NCI-H446 treated with DMSO at 0.1 percent for 48 hours (cell line): ENCODE data around the gene EIF3D.

Source experiments
- DNase-seq: peaks from one replicate; lab custom pipeline; 2025; lab: John Stamatoyannopoulos, UW

The EIF3D gene

DNA sequence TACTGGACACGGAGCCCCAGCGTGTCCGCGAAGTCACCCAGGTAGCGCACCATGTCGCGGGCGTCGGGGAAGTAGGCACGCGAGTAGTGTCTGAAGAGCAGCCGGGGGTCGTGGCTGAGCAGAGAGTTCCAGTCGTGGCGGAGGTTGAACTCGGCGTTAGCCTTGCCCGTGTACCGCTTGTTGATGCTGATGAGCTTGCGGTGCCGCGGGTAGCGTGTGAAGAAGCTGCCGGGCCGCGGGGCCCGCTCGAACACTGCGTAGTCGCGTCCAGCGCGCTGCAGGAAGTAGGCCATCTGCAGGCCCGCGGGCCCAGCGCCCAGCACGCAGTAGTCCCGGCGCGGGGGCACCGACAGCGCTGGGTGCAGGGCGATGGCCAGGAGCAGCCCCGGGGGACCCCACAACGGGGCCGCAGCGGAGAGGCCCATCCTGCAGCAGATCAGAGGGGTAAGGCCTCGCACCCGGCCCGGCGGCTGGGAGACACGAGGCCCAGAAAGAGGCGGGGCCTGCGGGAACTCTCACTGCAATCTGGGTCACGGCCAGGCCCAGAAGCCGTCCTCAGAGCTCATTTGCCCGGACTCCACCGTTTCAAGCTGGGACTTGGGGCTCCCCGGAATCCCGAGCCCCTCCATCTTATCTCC is 22.8 kb downstream of the EIF3D start:
- DNase-seq: no peak

DNA sequence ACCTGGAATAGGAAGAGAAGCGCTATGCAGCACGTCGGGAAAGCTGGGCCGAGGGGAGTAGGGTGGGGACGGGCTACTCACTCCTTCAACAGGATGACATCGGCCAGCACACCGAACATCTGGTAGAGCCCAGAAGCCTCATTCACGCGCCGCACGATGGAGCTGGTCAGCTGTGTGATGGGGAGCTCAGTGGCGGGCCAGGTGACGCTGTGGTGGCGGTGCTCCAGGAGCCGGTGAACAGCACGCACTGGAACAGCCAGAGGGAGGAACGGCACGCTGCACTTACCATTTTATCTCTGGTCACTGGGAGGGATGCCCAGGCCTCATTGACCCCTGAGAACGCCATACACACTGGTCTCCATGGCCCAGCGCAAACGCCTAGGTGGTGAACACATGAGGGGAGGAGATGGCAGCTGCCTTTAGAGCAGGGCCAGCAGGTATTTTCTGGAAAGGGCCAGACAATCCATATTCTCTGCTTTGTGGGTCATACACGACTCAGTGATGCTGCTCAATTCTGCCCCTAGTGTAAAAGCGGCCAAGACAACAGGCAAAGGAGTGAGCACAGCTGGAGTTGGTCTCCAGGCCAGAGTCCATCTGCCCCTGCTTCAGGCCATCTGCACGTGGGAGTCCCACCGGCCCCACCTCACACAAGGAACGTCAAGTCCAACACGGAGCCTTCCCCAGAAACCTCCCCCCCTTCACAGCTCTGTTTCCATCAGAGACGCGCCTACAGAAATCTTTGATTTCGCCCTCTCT is 30.9 kb downstream of the EIF3D start:
- DNase-seq: no peak

DNA sequence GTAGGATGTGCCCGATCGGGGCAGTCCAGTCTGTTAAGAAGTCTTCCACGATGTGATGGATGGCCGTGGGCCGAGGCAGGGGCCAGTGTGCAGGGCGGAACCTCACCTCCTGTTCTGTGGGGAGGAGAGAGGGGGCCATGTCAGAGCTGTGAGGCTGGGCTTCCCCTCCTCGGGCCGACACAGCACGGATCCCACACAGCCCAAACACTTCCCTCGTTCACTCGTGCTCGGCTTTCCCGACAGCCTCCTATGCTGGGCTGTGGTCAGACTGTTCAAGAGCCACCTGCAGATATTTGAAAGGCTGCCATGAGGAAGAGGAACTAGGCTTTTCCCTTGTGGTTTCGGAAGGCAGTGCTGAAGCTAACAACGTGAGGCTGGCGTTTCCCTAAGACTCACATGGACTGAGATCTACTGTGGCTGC is 35.3 kb downstream of the EIF3D start:
- DNase-seq: no peak

DNA sequence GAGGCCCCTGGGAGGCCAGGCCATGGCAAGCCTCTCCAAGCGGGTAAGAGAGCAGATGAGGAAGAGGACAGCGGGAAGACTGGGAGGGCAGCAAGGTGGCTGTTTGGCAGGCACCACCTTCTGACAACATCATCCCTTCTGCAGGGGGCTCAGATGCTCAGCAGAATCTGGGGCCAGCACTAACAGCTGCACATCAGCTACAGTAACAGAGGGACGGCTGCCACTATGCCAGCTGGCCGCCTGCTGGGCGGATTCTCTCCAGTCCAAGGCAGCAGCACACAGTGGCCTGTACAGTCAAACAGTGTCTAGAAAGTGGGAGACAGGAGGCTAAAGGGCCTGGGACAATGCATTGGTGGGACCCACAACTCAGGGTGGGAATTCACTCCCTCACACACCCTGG is 36.9 kb downstream of the EIF3D start:
- no peak for DNase-seq

DNA sequence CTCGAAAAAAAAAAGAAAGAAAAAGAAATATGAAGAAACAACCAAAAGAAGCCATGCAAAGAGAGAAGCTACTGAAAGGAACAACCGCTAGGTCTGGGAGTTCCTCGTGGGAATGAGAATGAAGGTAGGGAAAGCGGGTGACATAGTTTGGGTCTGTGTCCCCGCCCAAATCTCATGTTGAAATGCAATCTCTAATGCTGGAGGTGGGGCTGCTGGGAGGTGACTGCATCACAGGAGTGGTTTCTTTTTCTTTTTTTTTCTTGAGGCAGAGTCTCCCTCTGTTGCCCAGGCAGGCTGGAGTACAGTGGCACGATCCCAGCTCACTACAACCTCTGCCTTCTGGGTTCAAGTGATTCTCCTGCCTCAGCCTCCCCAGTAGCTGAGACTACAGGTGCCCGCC is 37.8 kb downstream of the EIF3D start:
- no peak for DNase-seq

DNA sequence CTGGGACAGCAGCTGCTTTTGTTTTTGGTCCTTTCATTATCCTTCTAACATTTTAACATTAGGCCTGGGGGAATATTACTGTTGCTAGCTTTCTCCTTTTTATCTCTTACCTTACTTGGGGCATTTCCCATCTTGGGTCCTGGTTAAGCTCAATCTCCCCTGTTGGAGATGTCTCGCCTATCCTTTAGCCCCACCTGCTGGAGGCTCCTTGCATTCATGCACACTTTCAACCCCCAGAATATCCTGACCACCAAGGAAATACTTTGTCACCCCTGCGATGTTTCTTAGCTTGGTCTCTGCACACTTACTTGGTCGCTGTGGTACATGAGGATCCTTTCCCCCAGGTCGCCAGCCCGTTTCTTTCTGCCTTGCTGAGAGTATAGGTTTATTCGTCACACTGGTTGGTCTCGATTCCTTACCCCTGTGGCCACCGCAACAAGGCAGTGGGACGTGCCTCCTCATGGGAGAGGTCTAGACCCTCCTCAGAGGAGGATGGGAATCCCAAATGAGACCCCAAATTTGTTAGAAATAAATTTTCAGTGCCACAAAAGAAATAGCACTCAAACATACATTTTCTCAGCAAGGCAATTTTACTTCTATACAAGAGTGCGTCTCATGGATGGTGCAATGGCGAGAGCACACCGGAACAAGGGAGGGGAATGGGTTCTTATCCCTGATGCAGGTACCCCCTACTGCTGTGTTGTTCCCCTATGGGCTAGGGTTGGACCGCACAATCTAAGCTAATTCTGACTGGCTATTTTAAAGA is 42.2 kb downstream of the EIF3D start:
- no peak for DNase-seq

DNA sequence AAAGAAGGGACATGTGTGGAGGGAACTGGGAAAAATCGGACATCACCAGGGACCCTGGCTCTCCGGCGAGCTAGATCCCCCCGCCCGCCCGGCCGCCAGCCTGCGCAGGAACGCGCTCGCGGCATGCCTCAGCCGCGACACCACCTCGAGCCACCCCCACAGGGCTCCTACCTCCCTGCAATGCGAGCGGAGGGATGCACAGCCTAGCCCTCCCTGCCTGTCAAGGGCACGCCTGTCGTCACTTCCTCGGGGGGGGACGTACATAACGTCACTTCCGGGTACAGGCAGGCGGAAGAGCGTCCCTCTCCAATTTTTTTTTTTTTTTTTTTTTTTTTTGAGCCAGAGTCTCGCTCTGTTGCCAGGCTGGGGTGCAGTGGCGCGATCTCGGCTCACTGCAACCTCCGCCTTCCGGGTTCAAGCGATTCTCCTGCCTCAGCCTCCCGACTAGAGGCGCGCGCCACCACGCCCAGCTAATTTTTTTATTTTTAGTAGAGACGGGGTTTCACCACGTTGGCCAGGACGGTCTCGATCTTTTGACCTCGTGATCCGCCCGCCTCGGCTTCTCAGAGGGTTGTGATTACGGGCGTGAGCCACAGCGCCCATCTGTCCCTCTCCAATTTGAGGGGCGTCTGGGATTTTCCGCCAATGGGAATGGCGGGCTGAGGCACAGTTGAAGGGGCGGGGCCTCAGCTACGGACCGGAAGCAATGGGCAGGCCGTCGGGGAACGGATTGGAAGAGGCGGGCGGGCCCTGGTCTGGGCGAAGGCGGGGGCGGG is 47.4 kb downstream of the EIF3D start, which contains the start of gene TXN2:
Gene TXN2, minus strand, starts transcription at position 248 of the 776 bp plus-strand sequence. CDS start 803 bp downstream, outside the sequence.
- peak; percentile 93 for DNase-seq

DNA sequence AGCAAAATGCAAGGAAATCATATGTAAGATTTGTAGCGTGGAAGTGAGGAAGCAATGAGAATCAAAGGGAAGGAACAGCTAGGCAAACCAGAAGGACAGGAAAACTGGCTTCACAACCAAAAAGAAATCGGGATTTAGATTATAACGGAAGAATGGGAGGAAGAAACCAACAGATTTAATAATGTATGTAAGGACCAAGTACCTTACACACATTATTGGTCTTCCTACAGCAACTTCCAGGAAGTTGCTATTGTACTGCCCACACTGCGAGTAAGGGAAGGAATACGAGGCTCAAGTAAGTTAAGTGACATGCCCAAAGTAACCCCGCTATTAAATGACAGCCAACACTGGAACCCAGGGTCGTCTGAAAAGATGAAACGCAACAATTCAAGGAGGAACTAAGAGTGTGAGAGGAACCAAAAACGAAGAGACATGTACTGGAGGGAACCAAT is 48.0 kb downstream of the EIF3D start:
- no peak for DNase-seq

DNA sequence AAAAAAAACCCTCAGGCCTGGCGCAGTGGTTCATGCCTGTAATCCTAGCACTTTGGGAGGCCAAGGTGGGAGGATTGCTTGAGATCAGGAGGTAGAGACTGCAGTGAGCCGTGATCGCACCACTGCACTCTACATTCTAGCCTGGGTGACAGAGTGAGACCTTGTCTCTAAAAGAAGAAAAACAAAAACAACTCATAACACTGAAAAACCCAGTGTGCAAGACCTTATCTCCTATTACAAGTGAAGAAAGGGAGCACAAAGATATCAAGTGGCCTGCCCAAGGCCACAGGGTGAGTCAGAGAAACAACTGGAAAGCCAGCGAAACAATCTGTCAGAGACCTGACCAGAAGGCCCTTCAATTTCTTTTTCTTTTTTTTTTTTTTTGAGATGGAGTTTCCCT is 50.0 kb downstream of the EIF3D start:
- no peak for DNase-seq

DNA sequence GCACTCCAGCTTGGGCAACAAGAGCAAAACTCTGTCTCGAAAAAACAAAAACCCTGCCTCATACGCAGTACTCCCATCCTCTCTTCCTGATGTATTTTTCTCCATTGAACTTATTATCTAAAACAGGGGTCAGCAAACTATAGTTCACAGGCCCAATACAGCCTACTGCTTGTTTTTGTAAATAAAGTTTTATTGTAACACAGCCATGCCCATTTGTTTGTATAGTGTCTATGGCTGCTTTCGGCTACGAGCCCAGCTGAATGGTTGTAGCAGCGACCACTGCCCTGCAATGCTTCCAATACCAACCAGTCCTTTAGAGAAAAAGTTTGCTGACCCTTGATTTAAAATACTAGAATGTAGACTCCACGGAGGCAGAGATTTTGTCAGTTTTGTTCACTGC is 53.6 kb downstream of the EIF3D start:
- DNase-seq: no peak

DNA sequence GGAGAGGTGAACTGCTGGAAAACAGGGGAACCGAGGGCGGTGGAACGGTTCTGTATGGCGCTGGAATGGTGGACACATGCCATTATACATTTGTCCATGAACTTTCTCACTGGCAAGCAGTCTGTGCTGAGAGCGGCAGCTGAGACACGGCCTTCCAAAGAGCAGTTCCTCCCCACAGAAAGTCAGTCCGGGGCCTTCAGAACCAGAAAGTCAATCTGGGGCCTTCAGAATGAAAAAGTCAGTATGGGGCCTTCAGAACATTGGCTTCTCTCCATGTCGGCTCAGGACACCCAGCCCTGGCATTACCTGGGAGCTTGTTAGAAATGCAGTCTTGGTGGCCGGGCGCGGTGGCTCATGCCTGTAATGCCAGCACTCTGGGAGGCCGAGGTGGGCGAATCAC is 56.3 kb downstream of the EIF3D start:
- no peak for DNase-seq

DNA sequence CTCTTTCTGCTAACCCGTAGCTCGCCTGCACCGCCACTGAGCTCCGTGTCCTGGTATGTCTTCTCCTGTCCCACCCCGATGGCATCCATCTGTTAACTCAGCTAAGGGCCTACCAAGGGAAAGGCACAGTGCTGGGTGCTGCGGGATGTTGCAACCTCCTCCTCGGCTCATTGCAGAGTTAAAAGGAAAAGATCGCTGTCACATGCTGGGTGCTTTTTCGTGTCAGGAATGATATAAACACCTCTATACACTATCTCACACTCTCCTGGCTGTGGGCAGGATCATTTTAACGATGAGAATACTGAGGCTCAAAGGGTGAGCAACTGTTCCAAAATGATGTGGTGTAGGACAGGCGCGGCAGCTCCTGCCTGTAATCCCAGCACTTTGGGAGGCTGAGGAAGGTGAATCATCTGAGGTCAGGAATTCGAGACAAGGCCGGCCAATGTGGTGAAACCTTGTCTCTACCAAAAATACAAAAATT is 57.6 kb downstream of the EIF3D start:
- no peak for DNase-seq

DNA sequence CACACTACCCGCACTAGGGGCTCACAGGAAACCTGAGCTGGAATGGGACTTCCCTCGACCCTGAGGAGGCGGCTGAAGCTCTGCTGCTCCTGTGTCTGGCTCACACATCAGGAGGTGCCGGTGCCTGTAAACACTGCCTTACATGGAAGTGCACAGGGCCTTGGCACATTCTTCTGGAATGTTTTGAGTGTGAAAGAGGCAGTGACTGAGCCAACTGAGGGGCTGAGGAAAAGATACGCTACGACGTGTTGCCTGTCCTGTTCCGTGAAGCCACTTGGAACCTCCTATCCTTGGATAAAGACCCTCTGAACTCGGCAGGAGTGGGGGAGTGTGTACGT is 58.0 kb downstream of the EIF3D start:
- no peak for DNase-seq

DNA sequence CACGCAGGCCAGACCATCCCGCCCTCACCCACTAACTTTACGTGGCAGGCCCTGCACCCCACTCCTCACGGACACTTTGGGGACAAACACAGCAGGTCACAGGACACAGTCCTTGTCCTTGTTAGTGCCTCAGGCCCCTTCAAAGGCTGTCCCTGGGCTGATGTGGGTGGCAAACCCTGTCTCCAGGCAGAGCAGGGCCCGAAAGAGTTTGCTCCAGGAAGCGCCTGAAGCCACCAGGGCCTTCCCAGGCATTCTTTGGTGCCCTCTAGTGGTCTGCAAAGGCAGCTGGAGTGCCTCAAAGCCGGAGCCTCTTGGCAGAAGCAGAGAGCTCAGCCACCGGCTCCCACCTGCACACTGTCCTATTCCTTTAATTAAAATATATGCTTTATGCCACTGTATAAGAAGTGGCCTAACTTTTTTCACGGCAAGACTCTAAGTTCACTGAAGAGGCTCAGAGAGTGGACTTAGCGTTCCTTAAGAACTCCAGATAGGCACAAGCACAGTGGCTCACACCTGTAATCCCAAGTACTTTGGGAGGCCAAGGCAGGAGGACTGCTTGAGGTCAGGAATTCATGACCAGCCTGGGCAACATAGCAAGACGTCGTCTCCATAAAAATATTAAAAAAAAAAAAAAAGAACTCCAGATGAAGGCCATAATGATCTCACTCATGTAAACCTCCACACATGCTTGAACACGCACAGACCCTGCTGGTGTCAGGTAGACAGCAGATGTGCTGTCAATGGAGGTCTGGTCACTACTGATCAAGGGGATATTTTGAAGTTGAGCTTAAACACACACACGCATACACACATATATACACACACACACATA is 58.6 kb downstream of the EIF3D start:
- peak; percentile 49 for DNase-seq

DNA sequence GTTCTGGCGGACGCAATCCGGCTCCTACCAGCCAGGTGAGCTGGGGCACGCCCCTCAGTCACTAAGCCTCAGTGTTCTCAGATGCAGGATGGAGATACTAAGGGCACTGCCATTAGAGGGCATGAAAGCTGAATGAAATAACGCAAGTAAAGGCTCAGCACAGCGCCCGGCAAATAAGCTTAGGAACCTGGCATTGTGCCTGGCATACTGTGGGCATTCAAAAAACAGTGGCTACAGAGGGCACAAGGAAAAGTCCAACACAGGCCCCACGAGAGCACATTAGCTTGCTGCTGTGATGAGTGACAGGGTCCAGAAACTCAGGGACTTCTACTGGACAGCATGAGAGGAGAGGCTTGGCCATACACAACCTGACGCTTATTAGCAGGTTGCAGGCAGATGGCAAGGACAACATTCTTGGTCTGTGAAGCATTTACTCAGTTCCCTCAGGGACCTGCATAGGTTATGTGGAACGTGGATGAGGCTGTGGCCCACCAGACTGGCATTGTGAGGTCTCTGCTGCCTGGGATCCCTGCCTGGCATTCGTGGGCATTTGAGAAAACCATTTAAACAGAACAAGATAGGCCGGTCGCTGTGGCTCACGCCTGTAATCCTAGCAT is 59.8 kb downstream of the EIF3D start:
- no peak for DNase-seq

DNA sequence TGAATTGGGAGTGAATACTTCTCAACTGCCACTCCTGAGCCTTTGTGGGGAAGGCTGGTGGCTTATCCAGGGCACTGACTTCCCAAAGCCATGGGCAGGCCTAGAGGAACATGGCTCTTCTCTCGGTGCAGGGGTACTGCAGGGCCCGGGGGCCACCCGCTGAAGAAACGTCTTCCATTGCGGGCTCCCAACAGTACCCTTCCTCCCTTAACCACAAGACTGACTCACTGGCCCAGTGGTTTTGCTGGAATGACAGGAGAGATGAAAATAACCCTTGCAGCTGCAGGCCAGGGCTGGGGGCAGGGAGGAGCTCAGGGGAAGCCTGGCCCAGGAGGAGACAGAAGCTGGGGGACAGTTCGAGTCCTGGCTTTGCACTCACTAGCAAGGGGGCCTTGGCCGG is 61.0 kb downstream of the EIF3D start:
- no peak for DNase-seq

DNA sequence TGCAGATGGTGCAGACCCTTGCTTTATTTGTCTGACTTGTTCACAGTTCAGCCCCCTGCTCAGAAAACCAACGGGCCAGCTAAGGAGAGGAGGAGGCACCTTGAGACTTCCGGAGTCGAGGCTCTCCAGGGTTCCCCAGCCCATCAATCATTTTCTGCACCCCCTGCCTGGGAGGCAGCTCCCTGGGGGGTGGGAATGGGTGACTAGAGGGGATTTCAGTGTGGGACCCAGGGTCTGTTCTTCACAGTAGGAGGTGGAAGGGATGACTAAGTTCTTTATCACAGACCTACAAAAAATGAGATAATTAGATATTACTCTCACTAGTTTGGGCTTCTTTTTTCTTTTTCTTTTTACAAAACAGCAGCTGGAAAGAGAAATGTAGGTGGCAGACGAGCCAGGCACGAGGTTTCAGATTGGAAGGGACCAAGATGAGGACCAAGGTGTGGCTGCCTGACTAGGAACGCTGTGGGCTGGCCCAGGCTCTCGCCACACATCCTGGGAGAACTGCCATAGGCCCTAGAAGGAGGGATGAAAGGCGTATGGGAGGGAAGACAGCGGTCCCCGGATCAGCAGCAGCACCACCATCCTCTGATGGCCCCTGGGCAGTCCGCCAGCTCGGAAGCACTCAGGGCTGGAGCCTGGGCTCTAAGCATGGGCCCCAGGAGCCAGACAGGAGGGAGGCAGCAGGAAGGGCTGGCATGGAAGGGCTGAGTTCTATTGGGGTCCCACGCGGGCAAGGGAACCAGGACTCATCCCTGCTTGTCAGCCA is 61.7 kb downstream of the EIF3D start:
- DNase-seq: no peak

DNA sequence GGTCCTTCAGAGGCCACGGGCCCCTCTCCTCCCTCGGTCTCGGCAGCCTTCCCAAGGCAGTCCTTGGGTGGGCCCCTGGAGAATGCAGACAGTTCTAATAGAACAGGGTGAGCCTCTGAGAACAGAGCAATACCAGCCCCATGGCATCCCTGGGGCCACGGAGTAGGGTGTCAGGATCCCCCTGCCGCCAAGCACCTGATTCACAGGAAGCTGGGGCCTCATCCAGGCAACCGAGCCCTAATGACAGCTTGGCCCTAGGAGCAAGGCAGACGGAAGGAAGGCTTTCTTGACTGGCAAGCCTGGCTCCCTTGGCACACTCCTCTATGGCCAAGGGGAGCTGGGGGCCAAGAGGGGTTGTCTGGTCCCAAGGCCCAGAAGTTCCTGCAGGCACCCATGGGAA is 62.7 kb downstream of the EIF3D start:
- DNase-seq: no peak

DNA sequence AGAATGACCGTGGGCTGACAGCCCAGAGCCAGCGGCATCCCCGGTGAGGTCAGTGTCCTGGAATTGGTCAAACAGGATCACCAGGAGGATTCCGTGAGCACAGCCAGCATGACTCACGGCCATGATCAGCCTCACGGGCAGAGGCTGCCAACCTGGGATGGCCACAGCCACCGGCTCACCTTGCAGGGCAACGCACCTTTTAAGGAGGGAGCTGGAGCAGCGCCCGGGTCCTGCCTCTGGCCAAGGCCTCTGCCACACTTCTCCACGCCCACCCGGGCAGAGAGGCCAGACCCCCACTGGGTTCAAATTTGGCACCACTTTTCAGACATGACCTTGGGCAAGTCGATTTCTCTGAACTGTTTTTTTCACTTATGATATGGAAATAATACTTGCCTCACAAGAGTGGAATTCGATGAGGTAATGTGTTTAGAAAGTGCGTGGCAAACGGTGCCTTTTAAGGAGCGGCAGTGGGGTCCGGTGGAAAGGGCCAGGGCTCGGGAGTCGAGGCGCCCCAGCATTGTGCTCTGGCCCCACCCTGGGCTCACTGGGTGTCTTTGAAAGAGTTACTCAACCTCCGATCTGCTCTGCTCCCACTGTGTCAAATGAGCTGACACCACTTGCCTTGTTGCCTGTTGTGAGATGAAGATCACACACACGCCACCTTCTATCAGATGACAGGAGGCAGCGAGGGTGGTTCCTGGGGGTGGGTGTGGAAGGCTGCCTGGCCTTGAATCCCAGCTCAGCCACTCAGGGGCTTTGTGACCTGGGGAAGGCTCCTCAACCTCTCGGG is 63.5 kb downstream of the EIF3D start:
- DNase-seq: no peak
